Hindlimb muscle (tissue), 1 donor: ENCODE results near the gene AFAP1. TPM values are rescaled to one million over a fixed set of nuclear protein-coding genes. Genes with fewer than 3 reads are reported as not detected.

Experiments used
- DNase-seq: peaks from one replicate; pipeline ENCODE4 v3.0.0-alpha.2; 2013
- polyA plus RNA-seq: library from polyadenylated mRNA; unstranded; fragments of 120-200 nt; gene quantifications from one replicate; pipeline ENCODE4 v1.2.1, GENCODE V29; 2013; ENCODE audit not compliant: insufficient read length

The AFAP1 gene
- polyA plus RNA-seq, 1 donor = 38.3 TPM

DNA sequence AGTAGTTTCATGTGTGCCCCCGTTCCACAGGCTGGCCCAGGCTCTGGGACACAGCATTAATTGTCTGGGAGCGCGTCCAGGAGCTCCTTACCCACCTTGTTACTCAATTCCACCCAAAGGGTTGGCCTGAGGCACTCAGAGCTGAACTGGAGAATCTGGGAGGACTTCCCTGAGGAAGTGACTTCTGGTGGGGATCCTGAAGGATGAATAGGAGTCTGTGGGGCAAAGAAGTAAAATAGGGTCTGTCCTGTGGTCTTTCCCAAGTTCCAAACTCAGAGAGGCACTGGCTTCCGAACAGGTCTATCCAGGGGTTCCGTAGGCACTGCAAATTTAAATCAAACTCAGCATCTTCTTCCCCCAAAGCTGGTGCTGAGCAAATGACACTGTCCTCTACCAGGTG is 204.3 kb downstream of the AFAP1 start:
- DNase-seq = no peak

DNA sequence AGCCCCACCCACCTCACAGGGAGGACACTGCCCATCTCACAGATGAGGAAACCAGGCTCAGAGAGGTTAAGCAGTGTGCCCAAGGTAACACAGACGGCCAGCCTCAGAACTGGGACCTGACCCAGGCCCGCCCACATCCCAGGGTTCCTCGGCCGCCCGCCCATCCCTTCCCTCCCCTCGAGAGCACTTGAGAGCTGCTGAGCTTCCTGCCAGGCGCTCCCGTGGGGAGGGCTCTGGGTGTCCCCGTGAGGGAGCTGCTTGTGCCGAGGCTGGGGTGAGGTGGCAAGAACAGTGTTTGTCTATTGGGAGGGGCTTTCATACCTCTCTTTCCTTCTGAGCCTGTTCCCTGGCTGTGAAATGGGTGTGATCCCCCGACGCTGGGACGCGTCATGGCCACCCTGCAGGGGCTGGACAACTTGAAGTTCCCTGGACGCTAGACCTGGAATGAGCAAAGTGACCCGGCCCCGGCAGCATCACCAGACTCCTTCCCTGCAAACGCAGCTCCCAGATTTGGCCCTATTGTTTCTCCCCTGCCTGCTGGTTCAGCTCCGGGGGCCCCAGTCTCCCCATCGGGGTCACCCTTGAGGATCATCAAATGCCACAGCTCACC is 204.9 kb downstream of the AFAP1 start:
- no peak for DNase-seq

DNA sequence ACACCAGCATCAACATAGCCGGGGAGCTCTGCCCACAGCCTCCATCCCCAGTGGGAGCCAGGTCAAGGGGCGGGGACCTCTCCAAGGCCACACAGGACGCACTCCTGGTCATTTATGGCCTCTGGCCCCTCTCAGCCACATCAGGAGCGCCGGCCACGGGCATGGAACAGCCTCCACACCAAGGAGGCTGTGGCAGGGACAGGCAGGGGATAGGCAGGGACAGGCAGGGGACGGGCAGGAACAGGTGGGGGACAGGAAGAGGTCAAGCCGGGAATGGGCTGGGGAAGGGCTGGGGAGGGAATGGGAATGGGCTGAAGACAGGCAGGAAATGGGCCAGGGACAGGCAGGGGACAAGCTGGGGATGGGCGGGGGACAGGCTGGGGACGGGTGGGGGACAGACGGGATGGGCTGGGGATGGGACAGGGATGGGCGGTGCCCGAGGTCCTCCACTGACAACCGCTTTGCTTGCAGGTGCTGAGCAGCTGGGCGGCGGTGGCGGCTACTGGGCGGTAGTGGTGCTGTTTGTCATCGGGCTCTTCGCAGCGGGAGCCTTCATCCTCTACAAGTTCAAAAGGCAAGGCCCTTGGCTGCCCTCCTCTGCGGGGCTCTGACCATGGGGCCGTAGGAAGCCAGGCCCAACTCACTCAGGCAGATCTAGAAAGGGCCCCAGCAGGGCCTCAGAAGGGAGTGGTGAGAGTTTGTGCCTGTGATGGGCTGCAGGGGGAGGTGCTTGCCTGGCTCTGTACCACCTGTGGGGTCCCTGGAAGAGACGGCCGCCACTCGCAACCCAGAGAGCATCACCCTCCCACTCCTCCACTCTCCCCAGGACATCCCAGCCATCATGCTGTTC is 205.6 kb downstream of the AFAP1 start:
- DNase-seq = no peak

DNA sequence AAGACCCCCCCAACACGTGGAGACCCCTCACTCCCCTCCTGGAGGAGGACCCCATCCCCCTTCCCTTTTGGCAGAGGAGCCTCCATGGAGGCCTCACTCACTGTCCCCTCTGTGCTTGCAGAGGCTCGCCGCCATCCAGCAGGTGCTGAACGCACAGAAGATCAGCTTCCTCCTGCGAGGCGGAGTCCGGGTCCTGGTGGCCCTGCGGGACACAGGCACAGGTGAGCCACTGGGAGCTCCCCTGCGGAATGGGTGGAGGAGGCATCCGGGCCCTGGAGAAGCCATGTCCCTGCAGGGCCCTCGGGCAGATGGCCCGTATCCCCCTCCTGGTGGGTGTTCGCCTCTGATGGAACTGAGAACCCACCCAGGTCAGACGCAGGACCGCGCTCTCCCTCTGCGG is 206.5 kb downstream of the AFAP1 start:
- DNase-seq = no peak

DNA sequence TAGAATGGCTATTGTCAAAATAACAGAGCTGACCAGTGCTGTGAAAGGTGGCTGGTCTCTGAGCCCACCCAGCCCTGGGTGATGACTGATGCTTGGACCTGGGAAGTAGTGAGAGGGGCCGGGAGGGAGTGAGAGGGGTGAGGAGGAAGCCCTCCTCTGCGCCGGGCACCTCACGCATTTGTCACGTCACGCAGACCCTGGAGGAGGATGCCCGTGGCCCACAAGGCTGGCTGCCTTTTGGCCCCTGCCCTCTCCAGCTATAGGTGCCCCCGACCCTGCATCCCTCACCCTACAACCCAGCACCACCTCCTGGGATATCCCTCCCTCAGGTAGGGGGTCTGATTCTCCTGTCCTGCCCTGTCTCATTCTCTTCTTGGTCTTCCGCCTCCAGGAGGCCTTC is 207.4 kb downstream of the AFAP1 start:
- no peak for DNase-seq

DNA sequence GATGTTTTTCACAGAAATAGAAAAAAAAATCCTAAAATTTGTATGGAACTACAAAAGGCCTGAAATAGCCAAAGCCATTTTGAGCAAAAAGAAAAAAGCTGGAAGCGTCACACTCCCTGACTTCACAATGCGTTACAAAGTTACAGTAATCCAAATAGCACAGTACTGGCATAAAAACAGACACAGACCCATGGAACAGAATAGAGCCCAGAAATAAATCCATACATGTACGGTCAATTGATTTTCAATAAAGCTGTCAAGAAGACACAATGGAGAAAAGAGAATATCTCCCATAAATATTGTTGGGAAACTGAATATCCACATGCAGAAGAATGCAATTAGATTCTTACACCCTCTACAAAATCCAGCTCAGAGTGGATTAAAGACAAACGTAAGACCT is 208.2 kb downstream of the AFAP1 start:
- DNase-seq = no peak

DNA sequence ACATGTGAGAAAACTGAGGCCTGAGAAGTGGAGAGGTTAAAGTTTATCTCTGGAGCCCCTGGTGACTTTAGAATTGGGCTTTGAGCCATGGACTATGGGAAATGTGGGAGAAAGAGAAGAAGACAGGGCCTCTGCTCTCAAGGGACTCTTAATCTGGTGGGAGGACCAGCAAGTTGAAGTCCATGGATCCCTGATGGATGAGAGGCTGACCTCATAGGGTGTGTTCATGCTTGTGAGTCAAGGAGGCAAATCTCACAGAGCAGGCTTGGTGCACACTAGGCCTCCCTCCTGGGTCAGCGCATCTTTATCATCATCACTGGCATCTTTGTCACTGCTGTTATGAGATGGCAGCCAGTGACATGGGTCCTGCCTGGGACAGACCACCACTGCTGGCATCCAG is 211.9 kb downstream of the AFAP1 start:
- no peak for DNase-seq

DNA sequence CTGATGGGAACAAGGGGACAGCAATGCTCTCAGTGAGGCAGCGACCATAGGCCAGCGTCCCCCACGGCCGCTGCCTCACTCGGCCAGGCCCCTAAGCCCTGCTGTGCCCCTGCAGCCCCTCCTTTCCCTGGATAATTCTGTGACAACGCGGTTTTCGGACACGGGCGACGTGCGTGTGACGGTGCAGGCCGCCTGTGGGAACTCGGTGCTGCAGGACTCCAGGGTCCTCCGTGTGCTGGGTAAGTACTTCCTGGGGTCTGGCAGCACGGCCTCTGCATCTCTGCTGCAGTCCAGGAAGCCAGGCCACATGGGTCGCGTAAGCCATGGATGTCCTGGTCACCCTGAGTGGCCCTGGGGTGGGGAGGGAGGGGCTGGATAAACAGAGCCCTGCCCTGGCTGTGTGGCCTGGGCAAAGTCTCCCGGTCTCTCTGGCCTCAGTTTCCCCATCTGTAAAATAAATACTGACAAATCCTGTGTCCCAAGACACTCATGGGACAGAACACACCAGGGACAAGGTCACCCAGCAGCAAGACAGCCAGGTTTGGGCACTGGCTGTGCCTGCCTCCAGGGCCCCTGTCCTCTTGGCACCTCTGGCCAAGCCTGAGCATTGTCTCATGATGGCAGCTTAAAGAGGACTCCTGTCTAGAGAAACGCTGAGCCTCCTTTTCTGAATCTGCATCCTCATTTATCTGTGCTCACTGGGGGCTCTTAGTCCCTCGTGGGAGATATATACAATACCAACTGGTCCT is 212.8 kb downstream of the AFAP1 start:
- no peak for DNase-seq

DNA sequence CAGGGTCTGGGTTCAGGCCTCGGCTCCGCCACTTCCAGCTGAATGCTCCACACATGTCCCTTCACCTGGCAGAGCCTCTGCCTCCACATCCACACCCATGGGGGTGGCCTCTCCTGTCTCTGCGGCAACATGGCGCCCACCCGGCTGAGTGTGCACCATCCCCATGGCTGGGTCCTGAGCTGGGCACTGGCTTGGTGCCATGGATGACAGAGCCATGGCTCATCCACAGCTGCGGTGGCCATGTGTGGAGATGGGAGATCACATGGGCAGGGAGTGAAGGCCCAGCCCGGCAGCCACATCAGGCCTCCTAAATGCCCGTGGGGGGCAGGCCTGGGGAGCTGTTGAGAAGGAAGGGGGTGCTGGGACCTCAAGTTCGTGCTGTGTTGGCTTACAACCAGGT is 213.7 kb downstream of the AFAP1 start:
- no peak for DNase-seq

DNA sequence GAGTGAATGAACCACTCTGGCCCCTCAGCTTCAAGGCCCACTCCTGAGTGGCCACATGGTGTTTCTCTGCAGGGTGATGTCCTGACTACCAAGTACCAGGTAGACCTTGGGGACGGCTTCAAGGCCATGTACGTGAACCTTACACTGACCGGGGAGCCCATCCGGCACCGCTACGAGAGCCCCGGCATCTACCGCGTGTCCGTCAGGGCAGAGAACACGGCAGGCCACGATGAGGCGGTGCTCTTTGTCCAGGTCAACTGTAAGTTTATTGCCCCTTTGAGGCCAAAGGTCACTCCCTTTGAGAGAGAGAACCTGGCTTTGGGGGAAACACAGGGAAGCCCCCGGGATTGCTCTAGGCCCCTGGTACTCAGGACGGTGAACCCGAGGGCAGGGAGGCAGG is 216.0 kb downstream of the AFAP1 start:
- no peak for DNase-seq

DNA sequence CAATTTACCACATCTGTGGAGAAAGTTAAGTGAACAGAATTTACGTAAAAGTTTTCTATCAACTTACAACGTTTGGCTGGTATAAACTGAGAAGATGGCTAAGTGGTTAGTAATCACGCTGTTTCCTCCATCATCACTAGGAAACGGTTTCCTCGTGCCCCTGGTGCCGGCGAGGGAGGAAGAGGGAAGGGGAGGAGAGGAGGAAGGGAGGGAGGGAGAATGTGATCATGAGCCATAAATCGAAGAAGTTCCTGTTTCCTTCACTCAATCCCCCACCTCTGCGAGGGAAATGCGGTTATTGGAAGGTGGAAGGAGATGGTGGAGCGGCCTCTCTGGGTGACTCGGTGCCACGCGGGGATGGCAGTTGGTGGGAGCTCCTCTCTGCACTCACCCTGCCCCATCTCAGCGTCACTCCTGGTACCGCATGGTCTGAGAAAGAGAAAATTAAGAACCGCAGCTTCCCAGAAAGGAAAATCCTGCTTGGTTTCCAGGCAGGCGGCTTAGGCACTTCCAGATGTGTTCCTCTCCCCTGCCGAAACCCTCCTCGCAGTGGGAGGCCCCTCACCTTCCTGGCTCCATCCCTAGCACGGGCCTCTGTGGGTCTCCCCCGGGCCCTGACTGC is 216.8 kb downstream of the AFAP1 start:
- no peak for DNase-seq

DNA sequence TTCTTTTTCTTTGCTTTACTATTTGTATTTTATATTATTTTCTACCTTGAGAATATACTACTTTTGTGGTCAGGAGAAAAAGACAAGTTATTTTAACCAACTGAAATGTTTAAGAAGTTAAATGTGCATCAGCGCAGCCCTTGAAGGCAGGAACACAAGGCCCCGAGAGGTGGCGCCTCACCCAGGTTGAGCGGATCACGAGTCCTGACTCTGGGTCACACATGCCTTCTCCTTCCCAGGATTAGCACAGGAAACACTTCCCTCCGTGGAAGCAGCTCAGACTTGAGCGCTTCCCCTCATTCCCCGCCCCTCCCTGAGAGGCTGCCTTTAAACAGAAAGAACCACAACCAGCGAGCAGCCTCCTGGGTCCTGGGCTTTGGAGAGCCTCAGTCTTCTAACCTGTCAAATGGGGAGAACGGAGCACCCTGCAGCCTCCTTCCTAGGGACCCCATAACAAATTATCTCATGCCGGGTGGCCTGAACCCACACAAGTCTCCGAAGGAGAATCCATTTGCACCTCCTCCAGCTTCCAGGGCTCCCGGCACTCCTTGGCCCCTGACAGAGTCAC is 217.6 kb downstream of the AFAP1 start:
- DNase-seq = no peak

DNA sequence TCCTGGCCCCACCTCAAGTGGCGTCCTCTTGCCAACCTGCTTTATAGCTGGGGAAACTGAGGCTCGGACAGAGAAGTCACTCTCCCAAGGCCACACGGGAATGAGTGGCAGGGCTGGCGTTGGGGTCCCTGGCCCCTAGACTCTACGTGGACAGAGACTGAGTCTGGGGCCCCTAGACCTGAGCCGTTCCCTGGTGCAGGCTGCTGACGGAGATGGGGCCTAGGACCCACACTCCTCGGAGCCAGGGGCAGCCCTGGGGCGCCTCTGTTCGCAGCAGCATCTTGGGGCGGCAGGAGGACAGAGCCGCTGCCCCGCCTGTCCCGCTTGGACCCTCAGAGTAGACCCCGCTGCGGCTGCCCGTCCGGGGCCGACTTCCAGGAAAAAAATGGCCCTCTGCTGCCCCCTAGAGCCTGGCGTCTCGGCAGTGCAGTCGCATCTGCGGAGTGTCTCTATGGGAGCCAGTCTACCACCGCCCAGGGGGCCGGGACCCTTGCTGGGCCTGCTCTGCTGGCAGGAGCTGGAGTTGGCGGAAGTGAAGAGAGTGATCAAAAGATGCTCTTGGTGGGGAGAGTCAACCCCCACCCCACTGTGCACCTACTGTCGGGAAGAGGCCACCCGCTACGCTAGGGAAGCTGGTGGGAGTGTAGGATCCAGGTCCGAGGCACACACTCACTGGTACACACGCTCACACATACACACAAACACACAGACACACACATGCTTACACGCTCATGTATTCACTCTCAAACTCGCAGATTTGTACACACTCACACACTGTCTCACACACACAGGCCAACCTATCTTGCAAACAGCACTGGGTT is 220.1 kb downstream of the AFAP1 start:
- DNase-seq = peak; percentile 64

DNA sequence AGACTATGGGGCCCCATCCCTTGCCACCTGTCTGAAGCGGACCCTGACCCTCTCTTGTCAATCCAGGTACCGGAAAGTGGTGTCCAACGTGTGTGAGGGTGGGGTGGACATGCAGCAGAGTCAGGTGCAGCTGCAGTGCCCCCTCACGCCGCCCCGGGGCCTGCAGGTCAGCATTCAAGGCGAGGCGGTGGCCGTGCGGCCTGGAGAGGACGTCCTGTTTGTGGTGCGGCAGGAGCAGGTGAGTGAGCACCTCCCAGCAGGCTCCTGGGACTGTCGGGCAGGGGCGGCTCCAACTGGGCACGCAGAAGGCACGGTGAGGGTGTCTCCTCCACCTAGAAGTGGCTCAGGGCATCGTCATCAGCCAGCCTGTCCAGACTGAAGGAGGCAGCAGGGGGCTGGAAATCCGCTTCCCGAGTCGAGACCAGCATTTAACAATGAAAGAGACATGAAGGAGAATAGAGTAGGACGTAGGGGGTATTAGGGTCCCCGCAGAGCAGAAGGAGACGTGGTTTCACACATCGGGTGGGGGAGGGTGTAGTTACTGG is 221.6 kb downstream of the AFAP1 start:
- no peak for DNase-seq

DNA sequence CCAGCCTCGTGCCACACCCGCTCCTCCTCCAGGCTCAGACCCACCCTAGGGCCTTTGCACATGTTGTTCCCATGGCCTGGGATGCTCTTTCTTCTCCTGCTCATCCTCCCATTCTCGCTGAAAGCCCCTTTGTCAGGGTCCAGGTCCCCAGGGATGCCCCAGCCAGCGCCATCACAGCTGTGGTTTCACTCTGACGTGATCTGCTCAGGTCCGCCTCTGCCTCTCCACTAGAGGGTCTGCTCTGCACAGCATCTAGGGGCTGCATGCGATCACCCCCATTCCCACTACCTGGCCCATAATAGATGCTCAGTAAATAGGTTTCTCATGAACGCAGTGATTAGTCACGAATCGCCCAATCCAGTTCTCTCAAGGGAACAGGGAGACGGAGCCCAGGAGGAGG is 222.5 kb downstream of the AFAP1 start:
- DNase-seq = no peak

DNA sequence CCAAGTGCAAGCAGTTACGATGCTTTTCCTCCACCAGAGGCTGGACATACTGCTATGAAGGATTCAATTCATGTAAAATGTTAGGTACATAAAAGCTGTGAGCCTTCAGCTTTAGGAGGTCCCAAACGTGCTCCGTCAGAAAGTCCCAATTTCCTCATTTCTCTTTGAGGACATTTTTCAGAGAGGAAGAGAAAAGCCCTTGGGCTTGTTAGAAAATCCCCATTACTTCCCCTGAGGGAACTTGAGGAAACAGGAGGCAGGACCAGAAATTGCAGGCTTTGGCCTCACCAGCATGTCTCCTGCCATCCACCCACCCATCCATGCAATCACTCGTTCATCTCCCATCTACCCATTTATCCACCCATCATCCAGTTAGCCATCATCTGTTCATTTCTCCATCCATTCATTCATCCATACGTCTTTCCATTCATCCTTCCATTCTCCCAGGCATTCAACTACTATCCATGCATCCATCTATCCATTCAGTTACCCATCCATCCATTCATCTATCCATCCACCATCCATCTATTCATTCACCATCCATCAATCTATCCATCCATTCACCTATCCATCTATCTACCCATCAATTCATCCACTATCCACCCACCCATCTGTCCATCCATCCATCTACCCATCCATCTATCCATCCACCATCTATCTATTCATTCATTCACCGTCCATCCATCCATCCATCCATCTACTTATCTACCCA is 223.5 kb downstream of the AFAP1 start:
- DNase-seq = no peak

DNA sequence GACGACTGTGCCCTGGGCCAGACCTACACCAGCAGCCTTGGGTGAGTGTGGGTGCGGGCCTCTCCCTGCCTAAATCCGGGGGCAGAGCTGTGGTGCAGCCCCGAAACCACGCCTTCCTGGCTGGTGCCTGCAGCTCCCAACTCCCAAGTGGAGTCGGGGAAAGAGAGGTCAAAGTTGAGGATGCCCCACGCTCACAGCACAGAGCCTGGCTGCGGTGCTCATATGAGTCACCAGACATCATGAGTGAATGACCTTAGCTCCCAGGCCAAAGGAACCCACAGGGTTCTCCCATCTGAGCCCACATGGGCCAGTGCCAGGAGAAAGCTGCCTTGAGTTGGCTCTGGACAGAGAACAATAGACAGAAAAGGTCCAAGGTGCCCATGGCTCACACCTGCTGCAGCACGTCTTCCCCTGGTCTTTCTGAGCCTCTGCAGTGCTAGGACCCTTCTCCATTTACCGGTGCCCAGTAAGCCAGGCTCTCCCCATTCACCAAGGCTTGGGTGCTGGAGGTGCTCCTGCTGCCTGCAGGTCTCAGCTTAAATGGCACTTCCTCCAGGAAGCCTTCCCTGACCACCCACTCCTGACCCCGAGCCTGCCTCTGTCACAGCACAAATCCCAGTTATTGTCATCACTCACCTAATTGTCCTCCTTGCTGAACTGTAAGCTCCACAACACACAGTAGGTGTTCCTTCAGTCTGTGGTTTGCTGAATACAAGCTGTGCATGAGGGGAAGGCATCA is 224.2 kb downstream of the AFAP1 start:
- no peak for DNase-seq

DNA sequence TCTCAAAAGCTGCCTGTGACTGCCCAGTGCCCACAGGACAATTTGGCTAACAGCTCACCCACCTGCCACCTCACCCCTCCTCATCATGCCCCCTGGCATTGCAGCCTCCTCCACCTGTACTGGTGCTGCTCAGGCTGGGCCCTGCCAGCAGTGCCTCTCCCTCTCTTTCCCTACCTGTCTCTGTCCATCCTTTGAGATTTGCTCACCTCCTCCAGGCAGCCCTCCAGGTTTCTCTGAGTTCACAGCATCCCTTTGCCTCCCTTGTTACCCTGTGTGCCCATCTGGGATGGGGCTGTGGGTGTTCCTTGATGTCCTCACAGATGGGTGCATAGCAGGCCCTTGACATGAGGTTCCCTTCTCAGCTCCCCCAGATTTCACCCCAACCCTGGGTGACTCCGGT is 224.9 kb downstream of the AFAP1 start:
- DNase-seq = no peak

DNA sequence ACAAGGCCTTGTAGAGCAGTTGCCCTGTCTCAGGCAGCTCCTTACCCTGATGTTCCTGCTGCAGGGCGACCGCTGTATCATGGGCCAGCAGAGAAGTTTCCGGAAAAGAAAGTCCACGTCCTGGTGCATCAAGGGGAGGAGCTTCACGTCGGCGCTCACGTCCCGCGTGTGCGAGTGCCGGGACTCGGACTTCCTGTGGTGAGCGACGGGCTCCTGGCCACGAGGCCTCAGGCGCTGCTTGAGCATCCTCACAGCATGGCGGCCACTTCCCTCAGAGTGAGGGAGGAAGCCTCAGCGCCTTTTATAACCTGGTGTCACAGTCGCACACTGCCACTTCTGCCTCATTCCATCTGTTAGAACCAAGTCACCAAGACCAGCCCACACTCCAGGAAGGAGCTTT is 225.5 kb downstream of the AFAP1 start:
- DNase-seq = no peak

DNA sequence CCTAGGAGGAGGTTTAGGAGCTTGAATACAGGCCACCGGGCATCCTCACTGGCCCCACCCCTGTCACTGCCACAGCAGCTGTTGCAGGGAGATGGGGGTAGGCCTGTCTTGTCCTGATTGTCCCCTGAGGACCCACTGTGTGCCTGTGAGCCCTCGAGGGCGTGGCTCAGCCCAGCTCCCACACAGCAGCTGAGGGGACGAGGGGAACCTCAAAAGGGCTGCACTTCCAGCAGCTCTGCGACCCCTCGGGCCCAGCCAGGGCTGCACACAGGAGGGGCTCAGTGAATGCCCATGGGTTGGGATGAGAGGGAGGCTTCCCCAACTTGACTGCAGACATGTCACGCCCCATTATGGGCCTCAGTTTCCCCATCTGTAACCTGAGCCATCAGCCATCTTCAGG is 225.9 kb downstream of the AFAP1 start:
- DNase-seq = no peak
